CD4-positive, alpha-beta T cell treated with Interleukin-4 for 4 hours (primary cell): ENCODE measurements around the gene FOXI1.

ENCODE experiments used
- DNase-seq: peaks from one replicate; pipeline ENCODE4 v3.0.0-alpha.2; 2020

Gene FOXI1

DNA sequence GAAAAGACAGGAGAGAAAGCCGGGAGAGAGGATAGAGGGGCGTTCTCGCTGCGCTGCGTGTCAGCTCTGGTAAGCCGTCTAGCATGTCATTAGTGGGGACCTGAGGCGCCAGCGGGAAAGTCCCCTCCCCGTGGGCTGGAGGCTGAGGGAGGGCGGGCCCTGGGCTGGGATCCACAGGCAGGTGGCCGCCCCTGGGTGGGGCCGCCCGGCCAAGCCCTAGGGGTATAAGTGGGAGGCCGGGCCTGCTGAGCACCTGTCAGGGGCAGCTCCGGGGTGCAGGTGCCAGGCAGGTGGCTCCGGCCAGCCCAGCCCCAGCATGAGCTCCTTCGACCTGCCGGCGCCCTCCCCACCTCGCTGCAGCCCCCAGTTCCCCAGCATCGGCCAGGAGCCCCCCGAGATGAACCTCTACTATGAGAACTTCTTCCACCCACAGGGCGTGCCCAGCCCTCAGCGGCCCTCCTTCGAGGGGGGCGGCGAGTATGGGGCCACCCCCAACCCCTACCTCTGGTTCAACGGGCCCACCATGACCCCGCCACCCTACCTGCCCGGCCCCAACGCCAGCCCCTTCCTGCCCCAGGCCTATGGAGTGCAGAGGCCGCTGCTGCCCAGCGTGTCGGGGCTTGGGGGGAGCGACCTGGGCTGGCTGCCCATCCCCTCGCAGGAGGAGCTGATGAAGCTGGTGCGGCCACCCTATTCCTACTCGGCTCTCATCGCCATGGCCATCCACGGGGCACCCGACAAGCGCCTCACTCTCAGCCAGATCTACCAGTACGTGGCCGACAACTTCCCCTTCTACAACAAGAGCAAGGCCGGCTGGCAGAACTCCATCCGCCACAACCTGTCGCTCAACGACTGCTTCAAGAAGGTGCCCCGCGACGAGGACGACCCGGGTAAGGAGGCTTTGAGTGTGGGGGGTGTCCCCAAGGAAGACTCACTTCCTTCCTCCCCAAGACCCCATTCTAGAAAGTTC lies at the start of gene FOXI1:
Gene FOXI1 (plus strand): TSS at position 256 of the 970 bp plus-strand sequence. CDS start 61 bp downstream, at position 317.
- no peak for DNase-seq

DNA sequence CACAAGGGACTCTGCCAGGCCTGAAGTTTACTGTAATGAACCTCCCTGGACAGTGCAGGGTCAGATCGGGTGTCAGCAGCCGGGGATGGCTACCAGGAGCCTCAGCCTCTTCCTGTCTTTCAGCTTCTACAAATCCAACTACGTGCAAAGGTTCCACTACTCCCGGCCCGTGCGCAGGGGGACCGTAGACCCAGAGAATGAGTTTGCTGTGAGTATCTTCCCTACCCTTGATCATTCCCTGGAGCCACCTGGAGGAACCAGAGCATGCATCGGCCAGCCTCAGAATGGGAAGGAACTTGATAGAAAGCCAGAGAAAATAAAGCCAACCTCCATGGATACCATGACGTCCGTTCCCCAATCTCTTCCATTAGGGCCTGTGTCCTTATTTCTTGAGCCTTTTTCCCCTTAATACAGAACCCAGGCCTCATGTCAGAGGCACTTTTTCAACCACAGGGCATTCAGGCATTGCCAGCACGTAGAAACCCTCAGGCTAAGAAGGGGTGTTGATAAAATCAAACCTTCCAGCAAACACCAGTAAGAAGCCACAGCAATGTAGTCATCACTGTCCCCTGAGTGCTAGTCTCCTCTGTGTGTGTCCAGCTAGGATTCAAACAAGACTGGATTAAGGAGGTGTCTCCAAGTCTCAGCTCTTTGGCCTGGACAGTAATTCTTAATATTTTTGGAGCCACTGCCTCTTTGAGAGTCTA lies 49.0 kb upstream of the FOXI1 start:
- no peak for DNase-seq

DNA sequence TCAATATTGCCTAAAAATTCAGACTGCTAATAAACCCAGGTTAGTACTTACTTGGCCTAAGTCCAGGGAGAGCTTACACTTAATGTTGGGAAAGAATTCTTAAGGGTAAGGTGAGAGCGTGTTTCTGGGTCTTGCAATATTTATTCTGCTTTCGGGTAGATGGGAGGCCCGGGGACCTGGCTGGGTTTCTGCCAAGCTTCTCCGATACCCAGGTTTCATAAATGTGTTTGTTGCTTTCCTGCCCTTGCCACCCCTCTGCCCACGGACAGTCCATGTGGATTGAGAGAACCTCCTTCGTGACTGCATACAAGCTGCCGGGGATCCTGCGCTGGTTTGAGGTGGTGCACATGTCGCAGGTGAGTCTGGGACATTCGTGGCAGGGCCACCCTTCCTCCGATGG lies 48.4 kb upstream of the FOXI1 start:
- DNase-seq: no peak

- DNase-seq: no peak
Observed at GRCh38 chr5:170059221-170059620, 46.5 kb upstream of the FOXI1 start.

- DNase-seq: no peak
Observed at GRCh38 chr5:170067152-170067551, 38.5 kb upstream of the FOXI1 start.

- DNase-seq: no peak
Observed at GRCh38 chr5:170067574-170068170, 38.0 kb upstream of the FOXI1 start.

GRCh38 chr5:170069512-170069911 lies 36.2 kb upstream of the FOXI1 start:
- no peak for DNase-seq

DNA sequence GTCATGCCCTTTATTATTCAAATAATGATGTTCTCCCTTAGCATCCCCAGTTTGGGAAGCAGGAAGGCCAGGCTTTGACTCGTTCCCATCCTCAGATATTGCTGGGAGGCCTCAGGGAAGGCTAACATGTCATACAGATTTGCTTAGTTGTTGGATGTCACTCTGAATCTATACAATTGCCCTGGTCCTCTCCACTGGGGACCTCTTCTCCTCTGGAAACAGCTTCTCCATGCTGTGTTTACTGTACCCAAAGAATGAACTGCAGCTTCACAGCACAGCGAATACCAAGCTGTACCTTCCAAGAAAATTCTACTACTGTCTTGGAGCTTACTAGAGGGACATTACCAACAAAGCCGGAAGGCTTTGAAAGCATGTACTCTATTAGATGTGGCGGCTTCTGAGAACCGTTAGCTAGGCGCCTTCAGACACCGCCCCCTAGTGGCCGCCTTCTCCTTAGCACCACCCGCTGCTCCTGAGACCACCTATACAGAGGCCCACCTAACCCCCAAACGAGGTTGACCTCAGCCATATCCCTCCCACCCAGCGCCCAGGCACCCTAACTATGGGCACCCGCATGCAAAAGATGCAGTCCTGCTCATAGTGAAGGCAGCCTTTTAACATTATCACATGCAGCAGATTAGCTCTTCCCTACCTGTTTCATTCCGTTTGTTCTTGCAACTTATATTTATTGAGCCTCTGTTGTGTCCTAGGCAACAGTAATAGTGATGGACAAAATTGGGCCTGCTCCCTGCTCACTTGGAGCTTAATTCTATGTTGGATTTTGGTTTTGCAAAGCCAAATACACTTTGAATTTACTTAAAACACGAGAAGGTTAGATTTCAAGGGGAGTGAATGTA lies 34.9 kb upstream of the FOXI1 start:
- no peak for DNase-seq

DNA sequence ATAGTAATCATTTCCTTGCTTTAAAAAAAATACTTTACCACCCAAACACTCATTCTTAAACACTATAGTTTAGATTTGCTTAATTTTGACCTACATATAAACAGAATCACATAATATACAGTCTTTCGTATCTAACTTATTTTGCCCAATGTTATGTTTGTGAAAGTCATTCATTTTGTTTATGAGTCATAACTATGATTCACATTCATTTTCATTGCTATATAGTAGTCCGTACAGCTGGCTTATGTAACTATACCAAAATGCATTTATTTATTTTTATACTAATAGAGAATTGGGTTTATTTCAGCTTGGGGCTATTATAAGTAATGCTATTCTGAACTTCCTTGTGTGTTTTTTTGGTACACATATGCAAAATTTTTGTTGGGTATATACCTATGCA lies 33.9 kb upstream of the FOXI1 start:
- DNase-seq: no peak

DNA sequence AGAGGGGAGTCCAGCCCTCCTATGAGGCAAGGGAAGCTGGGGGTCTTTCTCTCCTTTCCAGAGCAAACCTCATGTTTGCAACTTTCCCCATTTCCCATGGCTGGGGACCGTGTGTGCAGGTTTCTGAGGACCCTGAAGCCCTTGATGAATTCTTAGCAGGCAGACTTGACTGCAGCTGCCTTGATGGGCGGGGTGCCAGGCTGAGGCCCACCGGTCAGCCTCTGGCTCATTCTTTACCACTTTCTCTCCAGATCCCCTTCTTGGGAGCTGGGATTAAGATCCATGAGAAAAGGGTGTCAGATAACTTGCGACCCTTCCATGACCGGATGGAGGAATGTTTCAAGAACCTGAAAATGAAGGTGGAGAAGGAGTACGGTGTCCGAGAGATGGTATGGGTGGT lies 30.0 kb upstream of the FOXI1 start:
- no peak for DNase-seq

DNA sequence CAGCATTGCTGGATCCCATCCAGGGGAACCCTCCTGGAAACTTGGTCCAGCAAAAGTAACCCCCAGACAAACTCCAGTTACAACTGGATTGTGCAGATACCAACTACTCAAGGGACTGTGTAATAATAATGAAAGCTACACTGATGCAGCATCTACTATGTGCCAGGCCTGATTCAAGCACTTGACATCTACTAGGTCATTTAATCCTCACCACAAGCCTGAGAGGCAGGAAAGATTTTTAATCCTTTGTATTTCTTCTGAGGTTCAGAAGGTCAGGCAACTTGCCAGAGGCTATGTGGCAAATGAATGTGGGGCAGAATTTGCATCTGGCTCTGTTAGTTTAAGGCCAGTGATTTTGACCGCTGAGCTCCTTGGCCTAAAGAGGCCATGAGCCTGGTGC lies 29.5 kb upstream of the FOXI1 start:
- DNase-seq: no peak

GRCh38 chr5:170076739-170077138 lies 29.0 kb upstream of the FOXI1 start:
- no peak for DNase-seq

DNA sequence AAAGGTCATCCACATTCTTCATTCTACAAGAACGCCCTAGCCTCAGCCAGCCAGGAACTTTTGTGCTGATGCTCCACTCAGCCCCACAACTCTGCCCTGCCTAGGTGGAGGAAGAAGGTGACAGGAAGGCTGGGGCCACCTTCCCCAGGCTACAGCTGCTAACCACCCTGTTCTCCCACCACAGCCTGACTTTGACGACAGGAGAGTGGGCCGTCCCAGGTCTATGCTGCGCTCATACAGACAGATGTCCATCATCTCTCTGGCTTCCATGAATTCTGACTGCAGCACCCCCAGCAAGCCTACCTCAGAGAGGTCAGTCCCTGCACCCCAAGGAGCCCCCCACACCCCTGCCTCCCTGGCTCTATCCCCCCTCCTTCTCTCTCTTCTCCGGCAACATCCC lies 28.2 kb upstream of the FOXI1 start:
- no peak for DNase-seq

- no peak for DNase-seq
Observed at GRCh38 chr5:170078458-170078857, 27.2 kb upstream of the FOXI1 start.

- no peak for DNase-seq
Observed at GRCh38 chr5:170078931-170079330, 26.8 kb upstream of the FOXI1 start.

- DNase-seq: no peak
Observed at GRCh38 chr5:170080217-170080616, 25.5 kb upstream of the FOXI1 start.

- DNase-seq: no peak
Observed at GRCh38 chr5:170080786-170081445, 24.8 kb upstream of the FOXI1 start.

DNA sequence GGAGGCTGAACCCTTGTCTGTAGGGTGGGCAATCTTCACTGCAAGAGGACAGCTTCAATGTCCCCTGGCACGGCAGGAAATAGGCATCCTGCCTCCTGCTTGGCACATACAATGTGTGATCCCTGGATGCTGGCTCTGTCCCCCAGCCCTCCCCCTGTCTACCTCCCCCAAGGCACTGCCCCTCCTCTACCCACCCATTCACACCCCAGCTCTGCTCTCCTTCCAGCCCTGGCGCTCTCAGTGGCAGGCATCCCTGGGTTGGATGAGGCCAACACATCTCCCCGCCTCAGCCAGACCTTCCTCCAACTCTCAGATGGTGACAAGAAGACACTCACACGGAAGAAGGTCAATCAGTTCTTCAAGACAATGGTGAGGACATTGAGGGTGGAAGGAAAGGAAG lies 24.1 kb upstream of the FOXI1 start:
- DNase-seq: no peak

DNA sequence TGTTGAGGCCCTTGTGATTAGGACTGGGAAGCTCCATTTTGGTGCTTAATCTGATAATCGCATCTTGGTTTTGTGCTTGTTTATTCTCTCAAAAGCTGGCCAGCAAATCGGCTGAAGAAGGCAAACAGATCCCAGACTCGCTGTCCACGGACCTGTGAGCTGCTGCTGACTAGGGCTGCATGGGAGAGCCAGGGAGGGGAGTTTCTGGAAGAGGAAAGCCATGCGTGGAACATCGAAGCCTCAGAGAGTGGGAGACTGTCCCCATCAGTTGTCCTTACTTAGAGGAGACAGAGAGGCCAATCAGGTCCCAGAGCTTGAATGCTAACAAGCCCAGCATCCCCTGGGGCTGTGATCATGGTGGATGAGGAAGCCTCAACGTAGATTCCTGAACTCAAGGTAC lies 23.0 kb upstream of the FOXI1 start:
- DNase-seq: no peak

DNA sequence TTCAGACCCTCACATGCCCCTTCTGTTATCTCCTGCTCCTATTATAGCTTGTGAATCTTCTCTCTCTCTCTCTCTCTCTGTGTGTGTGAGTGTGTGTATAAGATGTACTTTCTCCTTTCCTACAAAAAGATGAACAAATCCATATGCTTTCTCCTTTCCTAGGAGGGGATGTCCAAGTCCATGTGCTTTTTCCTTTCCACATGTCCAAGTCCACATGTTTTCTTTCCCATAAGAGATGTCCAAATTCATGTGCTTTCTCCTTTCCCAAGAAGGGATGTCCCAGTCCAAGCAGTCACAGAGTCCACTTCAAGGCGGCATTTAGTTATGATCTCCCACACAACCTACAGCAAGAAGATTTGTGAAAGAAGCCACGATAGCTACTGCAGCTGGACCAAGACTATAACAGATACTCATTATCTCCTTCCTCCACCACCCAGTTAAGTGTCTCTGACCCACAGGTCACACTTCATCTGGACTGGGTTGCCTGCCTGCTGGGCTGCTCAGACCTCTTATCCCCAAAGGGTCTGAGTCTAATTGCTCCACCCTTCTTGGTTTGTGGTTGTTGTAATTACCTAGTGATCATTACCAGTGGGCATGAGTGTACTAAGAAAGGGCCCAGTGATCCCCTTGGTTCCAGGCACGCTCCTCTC lies 18.4 kb upstream of the FOXI1 start:
- DNase-seq: no peak

- DNase-seq: no peak
Observed at GRCh38 chr5:170092455-170093101, 13.1 kb upstream of the FOXI1 start.
